NCI-H1092 (cell line): Measurements from ENCODE around the gene NFATC3.
"Not testable (repeated sequence)": the region's sequence is repeated elsewhere in the genome, so short reads cannot be mapped to it uniquely, and the experiment has no call there.

ENCODE experiments used
- DNase-seq: peaks from one replicate; lab custom pipeline; 2025; lab: John Stamatoyannopoulos, UW

Gene NFATC3

DNA sequence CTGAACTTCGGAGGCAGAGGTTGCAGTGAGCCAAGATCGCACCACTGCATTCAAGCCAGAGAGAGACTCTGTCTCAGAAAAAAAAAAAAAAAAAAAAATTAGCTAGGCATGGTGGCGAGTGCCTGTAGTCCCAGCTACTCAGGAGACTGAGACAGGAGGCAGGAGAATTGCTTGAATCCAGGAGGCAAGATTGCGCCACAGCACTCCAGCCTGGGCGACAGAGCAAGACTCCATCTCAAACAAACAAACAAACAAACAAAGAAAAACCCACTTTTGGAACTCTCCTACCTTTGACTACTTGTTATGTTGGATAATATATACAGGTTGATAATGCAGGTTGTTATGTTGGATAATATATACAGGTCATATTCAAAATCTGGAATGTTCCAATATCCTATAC is 35.3 kb downstream of the NFATC3 start:
- DNase-seq = not testable (repeated sequence)

DNA sequence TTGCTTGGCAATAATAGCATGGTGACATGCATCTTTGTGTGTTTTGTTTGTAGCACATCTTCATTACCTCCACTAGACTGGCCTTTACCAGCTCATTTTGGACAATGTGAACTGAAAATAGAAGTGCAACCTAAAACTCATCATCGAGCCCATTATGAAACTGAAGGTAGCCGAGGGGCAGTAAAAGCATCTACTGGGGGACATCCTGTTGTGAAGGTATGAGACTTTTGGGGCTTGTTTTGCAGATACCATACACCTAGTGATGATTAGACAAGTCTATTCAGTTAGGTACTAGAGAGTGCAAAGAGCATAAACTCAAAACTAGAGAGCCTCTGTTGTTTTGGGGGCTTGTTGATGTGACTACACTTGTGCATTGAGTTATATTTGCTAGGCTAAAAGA is 41.2 kb downstream of the NFATC3 start:
- no peak for DNase-seq

DNA sequence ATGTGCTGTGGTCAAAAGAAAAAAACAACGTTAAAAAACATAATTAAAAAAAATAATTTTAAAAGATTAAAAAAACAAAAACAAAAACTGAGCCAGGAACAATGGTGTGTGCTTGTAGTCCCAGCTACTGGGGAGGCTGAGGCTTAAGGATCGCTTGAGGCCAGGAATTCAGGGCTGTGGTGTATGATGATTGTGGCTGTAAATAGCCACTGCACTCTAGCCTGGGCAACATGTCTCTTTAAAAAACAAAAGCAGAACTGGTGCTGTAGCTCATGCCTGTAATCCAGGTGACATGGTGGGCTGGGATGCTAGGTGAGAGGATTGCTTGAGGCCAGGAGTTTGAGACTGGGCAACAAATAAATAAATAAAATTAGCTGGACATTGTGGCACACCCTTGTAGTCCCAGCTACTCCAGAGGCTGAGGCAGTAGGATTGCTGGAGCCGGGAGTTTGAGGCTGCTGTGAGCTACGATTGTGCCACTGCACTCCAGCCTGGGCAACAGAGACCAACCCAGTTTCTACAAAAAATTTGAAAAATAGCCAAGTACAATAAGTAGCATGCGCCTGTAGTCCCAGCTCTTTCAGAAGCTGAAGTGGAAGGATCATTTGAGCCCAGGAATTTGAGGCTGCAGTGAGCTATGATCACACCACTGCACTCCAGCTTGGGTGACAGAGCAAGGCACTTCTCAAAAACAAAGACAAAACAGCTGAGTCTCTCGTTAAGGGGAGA is 43.6 kb downstream of the NFATC3 start:
- no peak for DNase-seq

DNA sequence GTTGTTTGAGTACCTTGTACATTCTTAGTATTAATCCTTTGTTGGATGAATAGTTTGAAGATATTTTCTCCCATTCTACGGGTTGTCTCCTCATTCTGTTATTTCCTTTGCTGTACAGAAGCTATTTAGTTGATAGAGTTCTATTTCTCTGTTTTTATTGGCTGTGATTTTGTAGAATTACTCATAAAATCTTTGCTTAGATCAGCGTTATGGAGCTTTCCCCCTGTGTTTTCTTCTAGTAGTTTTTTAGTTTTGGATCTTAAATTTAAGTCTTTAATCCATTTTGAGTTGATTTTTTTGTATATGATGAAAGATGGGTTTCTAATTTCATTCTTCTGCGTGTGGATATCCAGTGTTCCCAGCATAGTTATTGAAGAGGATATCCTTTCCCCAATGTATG is 45.4 kb downstream of the NFATC3 start:
- no peak for DNase-seq

DNA sequence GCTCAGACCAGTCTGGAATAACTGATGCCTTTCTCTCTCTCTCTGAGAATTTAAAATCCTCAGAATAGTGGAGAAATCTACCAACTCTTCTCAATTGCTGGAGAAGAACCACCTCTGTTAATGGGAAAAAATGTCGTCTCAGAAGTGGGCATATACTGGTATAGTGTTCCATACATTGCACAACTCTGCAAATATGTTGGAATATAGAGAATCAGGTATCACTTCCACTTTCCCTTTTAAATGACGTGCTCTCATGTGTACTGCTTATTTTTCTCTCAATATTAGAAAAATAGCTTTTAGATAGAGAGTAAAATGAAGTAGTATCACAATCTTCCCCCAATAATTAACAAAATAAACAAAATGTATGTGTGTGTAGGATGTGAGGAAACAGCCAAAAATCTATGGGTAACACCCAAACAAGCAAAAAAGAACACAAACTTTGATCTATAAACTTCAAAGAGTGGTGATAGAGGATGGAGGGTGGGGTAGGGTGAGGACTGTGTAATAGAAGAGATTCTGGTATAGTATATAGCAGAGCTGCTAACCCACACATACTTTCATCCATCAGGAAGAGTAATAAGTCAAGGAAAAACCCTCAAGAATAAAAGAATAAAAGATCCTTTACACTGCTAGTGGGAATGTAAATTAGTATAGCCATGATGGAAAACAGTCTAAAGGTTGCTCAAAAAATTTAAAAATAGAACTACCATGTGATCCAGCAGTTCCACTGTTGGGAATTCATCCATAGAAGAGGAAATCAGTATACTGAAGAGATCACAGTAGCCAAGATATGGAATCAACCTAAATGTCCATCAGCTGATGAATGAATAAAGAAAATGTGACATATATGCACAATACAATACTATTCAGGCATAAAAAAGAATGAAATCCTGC is 46.9 kb downstream of the NFATC3 start:
- no peak for DNase-seq

DNA sequence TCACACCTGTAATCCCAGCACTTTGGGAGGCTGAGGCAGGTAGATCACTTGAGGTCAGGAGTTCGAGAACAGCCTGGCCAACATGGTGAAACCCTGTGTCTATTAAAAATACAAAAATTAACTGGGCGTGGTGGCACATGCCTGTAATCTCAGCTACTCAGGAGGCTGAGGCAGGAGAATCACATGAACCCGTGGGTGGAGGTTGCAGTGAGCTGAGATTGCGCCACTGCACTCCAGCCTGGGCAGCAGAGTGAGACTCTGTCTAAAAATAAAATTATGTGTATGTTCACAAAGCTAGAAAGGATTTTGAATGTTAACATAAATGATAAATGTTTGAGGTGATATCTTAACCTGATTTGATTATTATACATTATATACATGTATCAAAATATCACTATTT is 47.8 kb downstream of the NFATC3 start:
- not testable (repeated sequence) for DNase-seq

DNA sequence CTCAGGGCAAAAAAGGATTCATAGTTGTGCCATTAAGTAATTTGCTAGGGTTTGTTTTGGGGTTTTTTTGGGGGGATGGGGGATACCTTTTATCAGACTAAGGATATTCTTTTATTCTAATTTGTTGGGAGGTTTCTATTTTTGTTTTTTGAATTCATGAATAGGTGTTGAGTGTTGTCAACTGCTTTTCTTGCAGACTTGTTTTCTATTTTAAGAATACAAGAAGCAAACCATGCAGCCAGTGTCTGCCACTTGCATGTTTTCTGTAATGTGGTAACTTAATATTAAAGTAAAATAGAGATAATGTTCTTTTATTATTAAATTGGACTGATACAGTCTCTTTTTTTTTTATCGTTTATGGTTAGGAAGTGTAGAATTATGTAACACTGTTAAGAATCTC is 49.5 kb downstream of the NFATC3 start:
- DNase-seq = no peak

DNA sequence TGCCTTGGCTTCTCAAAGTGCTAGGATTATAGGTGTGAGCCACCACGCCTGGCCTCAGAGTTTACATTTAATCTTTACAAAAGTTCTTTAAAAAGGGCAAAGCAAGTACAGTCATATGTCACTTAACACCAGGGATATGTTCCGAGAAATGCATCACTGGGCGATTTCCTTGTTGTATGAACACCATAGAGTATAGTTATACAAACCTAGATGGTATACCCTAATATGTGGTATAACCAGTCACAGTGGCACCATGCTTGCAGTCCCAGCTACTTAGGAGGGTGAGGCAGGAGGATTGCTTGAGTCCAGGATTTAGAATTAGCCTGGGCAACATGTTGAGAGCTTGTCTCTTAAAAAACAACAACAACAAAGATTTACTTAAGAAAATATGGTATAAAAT is 51.3 kb downstream of the NFATC3 start:
- no peak for DNase-seq

DNA sequence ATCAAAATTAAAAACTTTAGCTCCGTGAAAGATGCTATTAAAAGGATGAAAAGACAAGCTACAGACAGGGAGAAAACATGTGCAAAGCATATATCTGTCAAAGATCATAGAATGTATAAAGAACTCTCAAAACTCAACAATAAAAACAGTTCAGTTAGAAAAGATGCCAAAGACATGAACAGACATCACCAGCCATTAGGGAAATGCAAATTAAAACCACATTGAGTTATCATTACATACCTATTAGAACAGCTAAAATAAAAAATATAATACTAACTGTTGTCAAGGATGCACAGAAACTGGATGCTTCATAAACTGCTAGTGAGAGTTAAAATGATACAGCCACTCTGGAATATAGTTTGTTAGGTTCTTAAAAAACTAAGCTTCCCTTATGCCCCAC is 58.8 kb downstream of the NFATC3 start:
- DNase-seq = no peak

DNA sequence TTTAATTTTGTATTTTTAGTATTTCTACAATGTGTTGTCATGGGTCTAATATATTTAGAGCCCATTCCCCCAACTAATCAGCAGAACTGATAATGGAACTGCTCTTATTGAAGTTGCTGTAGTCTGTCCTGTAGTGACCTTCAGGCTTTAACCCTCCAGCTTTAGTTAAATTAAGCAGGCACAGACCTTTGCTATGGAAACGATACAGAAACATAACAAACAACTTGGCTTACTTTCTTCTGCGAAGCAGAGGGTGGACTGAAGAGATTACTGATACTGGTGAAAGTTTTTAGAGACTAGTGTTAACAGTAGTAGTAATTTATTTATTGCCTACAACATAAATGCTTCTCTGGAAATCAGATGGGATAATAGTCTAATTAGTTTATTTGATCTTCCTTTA is 61.4 kb downstream of the NFATC3 start:
- no peak for DNase-seq

DNA sequence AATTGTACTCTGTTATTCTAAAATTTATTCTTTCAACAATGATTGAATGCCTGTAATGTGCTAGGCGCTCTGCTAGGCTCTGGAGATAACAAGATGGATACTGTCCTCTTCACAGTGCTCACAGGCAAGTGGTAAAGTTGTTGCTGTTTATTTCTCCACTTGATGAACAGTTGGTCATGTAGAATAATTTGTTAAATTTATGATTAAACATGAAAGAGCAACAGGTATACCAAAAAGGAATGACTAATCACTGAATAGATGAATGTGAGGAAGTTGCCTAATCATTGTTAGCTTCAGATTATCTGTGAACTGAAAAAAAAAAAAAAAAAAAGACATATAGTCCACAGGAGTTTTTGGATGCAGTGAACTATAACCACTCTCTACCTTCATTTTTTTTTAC is 62.3 kb downstream of the NFATC3 start:
- DNase-seq = no peak

DNA sequence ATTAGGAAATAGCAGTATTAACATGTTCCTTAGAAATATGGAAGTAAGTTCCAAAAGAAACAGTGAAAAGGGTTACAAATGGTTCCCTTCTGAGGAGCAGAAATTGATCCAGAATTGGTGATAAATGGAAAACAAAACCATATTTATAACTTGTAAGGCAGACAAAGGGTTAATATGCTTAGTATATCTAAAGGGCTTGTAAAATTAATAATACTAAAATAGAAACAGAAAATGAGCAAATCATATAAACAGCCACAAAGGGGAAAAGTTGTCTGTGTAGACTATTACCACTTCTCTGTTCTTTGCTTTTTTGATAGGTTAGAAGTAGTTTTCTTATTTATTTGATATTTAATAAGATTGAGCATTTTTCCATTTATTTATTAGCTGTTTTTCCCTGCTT is 64.4 kb downstream of the NFATC3 start:
- no peak for DNase-seq

DNA sequence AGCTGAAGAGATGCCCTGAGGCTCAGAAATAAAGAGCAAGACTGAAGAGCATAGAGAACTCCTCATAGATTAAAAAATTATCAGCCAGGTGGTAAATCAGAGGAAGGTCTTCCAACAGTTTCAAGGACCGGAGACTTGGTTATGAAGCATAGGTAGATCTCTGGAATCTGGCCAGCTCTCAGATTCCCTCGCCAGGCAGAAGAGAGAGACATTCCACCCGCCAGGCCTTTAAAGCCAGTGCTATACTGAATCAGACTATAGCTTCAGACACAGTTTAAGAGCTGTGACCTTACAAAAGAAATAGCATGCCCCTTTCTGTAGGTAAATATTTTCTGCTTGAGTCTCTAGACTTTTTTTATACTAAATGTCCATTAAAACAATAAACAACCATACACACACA is 70.3 kb downstream of the NFATC3 start:
- DNase-seq = no peak

DNA sequence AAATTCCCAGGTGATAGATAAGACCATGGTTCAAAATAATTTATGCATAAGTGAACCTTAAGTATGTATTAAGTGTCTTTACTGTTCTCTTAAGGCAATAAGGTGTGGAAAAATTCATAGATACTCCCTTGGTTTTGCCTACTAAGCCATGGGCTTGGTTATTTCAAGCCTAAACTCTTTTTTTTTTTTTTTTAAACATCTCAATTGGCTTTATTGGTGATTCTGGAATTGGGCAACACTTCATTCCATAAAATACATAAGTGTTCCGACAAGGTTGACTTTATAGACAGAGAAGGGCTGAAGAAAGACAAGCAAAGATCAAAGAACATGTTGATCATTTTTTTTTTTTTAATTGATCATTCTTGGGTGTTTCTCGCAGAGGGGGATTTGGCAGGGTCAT is 77.2 kb downstream of the NFATC3 start:
- no peak for DNase-seq

DNA sequence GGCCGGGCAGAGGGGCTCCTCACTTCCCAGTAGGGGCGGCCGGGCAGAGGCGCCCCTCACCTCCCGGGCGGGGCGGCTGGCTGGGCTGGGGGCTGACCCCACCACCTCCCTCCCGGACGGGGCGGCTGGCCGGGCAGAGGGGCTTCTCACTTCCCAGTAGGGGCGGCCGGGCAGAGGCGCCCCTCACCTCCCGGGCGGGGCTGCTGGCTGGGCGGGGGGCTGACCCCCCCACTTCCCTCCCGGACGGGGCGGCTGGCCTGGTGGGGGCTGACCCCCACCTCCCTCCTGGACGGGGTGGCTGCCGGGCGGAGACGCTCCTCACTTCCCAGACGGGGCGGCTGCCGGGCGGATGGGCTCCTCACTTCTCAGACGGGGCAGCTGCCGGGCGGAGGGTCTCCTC is 78.1 kb downstream of the NFATC3 start:
- not testable (repeated sequence) for DNase-seq

DNA sequence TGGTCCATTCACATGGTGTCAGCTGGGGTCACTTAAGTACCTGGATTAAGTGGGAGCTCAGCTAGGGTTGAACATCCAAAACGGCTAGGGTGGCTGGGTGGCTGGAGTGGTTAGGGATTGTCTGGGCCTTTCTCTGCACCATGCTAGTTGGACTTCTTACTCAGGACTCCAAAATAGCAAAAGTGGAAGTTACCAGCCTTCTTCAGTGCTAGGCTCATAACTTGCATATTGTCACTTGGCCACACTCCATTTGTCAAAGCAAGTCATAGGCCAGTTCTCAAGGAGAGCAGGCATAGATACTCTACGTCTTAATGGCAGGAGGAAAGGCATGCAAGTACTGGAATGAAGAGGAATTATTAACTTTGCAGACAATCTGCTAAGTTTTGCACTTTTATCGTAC is 81.1 kb downstream of the NFATC3 start:
- no peak for DNase-seq

DNA sequence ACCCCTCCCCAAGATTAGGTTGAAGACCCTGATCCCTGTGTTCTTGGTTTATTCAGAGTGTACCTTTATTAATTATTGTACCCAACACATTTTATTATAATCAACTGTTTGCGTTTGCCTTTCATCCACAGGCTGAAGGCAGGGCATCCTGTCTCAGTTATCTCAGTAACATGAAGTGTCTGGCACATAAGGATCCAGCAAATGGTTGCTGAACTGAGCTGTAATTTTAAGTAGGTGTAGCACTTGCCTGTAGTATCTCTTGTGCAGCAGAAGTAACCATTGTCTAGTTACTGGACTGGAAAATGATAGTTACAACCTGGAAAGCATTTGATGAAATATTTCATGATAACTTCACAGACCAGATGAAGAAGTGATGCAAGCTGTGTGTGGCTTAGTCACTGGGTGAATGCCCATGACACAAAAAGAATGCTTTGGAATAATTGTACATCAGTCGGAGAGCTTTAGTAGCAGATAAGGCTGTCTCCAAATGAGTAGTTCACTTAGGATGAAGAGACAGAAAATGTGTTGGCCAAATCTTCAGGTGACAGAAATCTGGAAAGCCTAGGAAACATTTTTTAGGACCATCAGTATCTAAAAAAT is 94.1 kb downstream of the NFATC3 start:
- no peak for DNase-seq

DNA sequence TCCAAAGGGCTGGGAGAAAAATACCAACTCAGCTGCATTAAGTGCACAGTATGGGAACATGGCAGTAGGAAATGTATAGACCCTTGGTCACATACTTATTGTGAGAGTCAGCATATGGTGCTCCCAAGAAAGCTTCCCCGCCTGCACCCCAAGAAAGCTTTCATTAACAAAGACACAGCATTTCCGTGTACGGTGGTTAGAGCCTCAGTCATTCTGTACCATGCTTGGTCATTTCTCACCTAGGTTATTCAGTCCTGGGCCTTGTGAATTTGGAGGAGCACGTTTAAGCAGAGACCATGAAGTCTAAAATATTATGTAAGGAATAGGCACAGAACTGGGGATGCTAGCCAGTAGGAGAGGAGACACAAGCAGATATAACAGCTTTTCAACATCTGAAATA is 94.7 kb downstream of the NFATC3 start:
- DNase-seq = no peak

DNA sequence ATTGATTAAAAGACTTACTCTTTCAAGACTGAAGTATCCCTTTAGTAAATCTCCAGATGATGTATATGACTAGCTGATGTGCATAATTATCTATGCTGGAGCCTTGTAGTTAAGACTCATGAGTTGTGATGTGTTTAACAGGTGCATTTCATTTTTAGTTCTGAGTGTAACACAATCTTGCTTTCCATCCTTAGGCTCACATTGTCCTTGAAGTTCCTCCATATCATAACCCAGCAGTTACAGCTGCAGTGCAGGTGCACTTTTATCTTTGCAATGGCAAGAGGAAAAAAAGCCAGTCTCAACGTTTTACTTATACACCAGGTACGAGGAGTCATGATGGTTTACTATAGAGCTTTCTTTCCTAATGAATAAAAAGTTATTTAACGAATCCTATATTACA is 97.9 kb downstream of the NFATC3 start:
- no peak for DNase-seq

DNA sequence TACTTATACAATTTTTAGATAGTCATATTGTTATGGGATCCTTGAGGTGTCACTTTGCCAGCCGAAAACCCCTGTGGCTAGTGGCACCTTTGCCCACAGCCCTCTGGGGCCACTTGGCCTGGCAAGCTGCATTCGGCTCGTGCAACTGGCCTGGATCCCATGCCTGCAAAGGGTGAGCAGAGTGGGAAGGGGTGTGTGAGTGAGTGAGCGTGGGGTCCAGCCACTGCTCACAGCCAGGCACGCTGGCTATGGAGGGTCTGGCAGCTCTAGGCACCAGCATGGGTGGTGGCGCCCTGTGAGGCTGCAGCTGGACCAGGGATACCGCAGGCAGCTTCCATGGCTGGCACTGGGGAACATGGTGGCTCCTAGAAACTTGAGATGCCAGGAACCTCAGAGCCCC is 101.7 kb downstream of the NFATC3 start:
- no peak for DNase-seq

DNA sequence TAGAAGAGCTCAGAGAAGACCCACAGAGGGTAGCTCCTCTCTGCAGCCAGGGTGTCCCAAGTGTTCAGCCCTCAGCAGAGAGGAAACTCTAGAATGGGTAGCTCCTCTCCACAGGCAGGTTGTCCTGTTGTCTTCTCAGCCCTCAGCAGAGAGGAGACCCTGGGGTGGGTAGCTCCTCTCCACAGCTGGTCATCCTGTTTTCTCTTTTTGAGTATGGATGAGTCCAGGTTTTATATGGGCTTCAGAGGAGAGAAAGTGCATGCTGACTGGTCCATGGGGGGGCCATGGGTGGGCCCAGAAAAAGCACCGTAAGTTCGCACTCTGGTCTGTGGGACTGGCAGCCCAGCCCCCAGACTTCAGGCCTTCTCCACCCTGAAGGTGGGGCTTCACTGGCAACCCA is 102.3 kb downstream of the NFATC3 start:
- no peak for DNase-seq

DNA sequence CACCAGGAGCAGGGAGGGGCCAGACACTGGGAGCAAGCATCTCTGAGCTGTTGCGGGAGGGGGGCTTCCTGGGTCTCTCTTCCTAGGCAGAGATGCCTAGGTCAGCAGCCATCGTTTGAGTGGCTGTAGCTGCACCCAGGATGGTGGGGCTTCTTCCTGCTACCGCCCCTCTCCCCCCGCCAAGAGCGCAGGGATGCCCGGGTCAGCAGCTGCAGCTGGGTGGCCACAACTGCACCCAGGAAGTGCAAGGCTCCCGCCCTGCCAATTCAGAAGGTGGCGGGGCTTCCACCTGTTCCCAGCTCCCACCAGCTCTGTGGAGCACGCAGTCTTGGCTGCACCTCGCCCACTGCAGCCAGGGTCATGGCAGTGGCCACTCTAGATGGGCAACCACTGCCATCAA is 103.0 kb downstream of the NFATC3 start:
- no peak for DNase-seq

DNA sequence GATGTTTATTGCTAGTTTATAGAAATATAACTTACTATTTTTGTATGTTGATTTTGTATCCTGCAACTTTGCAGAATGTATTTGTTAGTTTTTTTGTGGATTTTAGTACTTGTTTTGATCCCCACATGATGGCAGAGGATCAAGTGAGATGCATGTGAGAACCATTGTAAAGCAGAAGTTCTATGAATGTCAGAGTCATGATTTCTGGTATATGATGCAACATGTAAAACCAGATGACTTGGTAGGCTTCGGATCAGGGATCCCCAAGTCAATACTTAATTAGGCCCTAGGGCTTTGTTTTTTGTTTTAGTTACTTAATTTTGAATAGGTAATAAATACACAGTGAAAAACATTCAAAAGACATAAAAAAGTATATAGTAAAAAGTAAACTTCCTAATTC is 104.9 kb downstream of the NFATC3 start:
- DNase-seq = no peak
